Lower leg skin (tissue), 3 donors: ENCODE measurements around the gene NADK.
"Not testable (repeated sequence)": the region's sequence is repeated elsewhere in the genome, so short reads cannot be mapped to it uniquely, and the experiment has no call there.

Source experiments
- CTCF ChIP-seq, 3 donors: fragments of 450-650 bp; IDR thresholded peaks; one replicate each; pipeline ENCODE4 v1.5.1; 2016; ENCODE audit warnings: antibody characterized with exemption in 3 of 3, mild to moderate bottlenecking in 3 of 3, moderate library complexity in 2 of 3
- POLR2A ChIP-seq, 2 donors: fragments of 450-650 bp; IDR thresholded peaks; one replicate each; pipeline ENCODE4 v1.6.1; 2016 to 2017; ENCODE audit warnings: antibody characterized with exemption in 2 of 2, mild to moderate bottlenecking in 1 of 2, moderate library complexity in 1 of 2

GRCh38 chr1:1704284-1704957 lies 73.8 kb downstream of the NADK start:
- TF ChIP-seq POLR2A, CTCF (IDR thresholded peaks at IDR 0.05): not testable (repeated sequence)
